Measurements from ENCODE around the gene YIF1B. TPM values are rescaled to one million over a fixed set of nuclear protein-coding genes. Genes with fewer than 3 reads are reported as not detected.

Gene YIF1B
- total RNA-seq, 1 donor from 2014 or later = 72.2 TPM

DNA sequence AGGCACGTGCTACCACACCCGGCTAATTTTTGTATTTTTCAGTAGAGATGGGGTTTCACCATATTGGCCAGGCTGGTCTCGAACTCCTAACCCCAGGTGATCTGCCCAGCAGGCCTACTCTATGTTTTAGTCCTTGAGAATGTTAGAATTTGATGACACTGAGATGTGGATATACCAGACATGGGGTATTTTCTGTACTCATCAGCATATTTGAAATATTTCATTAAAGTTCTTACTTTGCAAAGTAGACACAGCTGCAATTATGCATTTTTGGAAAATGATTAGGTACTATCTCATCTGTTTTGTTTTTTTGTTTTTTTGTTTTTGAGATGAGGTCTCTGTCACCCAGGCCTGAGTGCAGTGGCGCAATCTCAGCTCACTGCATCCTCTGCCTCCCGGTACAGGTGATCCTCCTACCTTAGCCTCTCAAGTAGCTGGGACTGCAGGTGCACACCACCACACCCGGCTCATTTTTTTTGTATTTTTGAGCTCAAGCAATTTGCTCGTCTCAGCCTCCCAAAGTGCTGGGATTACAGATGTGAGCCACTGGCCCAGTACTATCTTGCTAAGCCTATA, 38.7 kb downstream of the YIF1B start:
- TF ChIP-seq, protein P1, sequence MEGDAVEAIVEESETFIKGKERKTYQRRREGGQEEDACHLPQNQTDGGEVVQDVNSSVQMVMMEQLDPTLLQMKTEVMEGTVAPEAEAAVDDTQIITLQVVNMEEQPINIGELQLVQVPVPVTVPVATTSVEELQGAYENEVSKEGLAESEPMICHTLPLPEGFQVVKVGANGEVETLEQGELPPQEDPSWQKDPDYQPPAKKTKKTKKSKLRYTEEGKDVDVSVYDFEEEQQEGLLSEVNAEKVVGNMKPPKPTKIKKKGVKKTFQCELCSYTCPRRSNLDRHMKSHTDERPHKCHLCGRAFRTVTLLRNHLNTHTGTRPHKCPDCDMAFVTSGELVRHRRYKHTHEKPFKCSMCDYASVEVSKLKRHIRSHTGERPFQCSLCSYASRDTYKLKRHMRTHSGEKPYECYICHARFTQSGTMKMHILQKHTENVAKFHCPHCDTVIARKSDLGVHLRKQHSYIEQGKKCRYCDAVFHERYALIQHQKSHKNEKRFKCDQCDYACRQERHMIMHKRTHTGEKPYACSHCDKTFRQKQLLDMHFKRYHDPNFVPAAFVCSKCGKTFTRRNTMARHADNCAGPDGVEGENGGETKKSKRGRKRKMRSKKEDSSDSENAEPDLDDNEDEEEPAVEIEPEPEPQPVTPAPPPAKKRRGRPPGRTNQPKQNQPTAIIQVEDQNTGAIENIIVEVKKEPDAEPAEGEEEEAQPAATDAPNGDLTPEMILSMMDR (conservative IDR thresholded peaks at IDR 0.05; ENCODE audit: low read depth, low read length) = no peak
- DNase-seq (ENCODE audit: low read depth) = no peak
- H3K4me3 ChIP-seq (ENCODE audit: low read depth, low read length) = no peak overlapping the region

DNA sequence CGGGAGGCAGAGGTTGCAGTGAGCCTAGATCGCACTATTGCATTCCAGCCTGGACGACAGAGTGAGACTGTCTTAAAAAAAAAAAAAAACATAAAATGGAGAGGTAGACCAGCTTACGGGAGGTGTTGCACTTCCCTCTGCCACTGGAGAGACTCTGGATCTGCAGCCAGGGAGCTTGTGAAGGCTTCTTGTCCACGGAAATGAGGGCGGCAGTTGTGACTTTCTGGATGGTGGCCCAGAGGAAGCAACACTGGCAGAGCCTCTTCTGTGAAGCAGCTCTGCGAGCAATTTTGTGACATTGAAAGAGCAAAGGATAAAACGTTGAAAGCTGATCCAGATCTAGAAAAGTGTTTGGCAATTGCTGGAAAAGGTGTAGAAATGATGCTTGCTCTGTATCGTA, 41.0 kb downstream of the YIF1B start:
- DNase-seq (ENCODE audit: low read depth) = no peak
- H3K4me3 ChIP-seq (ENCODE audit: low read depth, low read length) = no peak overlapping the region
- TF ChIP-seq, protein P1 (conservative IDR thresholded peaks at IDR 0.05; ENCODE audit: low read depth, low read length) = no peak

DNA sequence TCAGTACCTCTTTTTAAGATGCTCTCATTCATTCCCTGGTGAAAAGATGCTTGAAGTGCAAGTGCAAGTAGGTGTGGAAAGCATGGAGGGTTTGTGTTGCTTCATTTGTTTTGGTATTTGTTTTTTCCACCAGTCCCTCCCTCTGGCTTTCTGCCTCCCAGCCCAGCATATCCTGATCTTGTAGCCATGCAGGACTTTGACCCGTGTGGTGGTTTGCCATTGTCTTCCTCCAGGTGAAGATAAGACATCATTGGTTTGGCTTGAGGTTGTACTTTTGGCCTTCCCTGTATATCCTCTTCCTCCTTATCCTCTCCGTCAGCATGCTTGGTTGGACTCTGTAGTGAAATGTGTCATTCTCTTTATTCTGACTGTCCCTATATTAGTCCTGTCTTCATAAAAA, 42.2 kb downstream of the YIF1B start:
- H3K4me3 ChIP-seq (ENCODE audit: low read depth, low read length) = no peak overlapping the region
- no peak for DNase-seq (ENCODE audit: low read depth)
- TF ChIP-seq, protein P1 (conservative IDR thresholded peaks at IDR 0.05; ENCODE audit: low read depth, low read length) = no peak

DNA sequence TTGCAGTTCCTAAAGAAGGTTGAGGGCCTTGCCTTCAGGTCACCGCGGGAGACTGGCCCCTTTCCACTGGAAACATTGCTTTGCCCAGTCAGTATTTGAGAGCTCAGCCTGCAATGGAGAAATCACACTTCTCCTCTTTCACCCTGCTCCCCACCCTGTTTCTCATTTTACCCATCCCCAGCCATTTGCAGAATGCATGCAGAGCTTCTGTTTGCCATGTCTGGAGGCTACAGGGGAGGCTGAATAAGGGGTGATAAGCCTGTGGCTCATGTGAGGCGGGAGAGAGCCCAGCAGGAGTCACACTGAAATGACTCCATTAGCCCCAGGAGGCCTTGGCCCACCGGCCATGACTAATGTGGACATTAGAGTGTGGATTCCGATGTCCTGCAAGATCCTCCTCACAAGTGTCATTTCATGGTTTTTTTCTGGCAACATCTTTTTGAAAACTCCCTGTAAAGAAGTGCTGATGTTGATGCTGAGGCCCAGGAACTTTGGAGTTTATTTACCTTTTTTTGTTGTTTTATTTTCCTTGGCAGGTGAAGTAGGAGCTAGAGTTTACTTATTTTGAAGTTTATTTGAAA, 45.1 kb downstream of the YIF1B start:
- H3K4me3 ChIP-seq (ENCODE audit: low read depth, low read length) = no peak overlapping the region
- no peak for DNase-seq (ENCODE audit: low read depth)
- TF ChIP-seq, protein P1 (conservative IDR thresholded peaks at IDR 0.05; ENCODE audit: low read depth, low read length) = no peak

DNA sequence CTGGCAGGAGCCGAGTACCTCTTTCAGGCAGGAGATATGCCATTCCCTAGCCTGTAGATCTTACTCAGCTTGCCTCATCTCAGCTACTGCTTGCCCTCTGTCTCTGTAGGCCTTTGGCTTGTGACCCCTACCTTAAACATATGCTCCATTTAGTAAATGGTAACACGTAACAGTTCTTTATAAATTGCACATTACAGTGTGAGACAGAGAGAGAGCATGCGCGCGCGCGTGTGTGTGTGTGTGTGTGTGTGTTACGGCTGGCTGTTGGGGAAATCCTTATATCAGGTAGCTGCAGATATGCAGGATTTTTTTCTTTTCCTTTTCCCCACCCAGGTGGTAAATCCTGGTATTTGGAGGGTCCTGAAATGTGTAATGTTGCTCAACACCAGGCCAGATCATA, 47.2 kb downstream of the YIF1B start:
- no peak overlapping the region for H3K4me3 ChIP-seq (ENCODE audit: low read depth, low read length)
- no peak for DNase-seq (ENCODE audit: low read depth)
- TF ChIP-seq, protein P1 (conservative IDR thresholded peaks at IDR 0.05; ENCODE audit: low read depth, low read length) = no peak

DNA sequence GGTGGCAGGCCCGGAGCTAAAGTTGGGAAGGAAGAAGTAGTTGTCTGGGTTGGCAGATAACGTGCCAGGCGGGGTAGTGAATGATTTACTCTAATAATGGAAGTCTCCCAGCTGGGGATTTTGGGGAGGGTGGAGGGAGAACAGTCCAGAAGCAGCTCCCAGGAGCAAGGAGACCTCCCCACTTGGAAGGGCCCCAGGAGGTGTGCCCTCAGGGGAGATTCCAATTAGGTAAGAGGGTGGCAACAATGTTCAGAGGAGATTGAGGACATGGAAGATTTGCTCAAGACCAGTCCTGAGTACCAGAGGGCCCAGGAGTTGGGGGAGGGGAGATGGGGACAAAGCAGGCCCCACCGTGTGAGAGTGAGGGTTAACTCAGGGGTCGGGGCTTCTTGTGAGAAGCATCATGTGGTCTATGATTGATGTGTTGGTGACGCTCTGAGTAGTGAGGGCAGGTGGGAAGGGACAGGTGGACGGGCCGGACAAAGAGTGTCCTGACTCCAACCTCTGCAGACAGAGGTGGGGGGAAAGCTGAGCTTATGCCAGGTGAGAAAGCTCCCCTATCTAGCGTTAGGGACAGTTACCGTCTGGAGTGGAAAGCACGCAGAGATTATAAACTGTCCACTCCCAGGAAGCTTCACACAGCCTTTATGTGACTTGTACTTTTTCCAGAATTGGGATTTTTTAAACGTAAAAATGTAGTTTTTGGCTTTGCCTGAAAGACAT, 47.8 kb downstream of the YIF1B start:
- TF ChIP-seq, protein P1 (conservative IDR thresholded peaks at IDR 0.05; ENCODE audit: low read depth, low read length) = no peak
- no peak for DNase-seq (ENCODE audit: low read depth)
- peak overlapping the region; percentile 91 for H3K4me3 ChIP-seq (ENCODE audit: low read depth, low read length)
